ENCODE data around the gene STX18. TPM values are rescaled to one million over a fixed set of nuclear protein-coding genes. Genes with fewer than 3 reads are reported as not detected.

STX18 gene
- polyA plus RNA-seq, 10 donors, result 23.2 to 34.3 (median 31.0) TPM

DNA sequence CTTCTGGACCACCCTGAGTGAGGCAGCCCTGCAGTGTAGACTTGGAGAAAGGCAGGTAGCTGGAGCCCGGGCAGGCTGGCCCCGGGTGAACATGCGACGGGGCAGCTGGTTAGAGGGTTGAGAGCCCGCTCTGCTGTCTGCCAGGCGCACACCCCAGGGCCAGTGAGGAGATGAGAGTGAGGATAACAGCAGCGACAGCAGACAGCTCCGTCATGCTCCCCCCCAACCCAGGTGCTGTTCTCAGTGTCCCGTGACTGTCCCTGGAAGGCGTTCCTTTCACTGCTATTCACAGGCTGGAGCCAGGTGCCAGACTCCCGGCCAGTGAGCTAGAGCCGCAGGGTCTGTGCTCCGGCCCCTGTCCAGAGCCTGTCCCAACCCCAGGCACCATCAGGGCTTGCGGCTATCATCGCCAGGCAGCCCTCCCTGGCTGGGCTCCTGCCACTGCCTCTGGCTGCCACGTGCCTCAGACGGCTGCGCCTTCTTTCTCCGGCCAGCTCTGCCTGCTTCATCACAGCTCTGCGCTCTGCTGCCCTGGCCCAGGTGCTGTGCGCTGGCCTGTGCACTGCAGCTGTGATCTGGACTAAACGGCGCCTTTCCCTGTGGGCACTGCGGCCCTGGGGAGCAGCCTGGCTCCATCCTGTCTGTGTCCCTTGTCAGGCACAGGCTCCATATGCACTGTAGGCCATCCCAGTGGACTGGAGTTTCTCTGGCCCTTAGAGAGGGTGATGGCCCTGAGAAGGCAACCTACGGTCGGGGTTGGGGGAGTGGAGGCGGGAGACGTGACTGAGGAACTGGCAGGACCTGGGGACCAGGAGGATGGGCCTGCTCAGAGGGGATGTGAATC is 135.2 kb downstream of the STX18 start:
- no peak for DNase-seq

DNA sequence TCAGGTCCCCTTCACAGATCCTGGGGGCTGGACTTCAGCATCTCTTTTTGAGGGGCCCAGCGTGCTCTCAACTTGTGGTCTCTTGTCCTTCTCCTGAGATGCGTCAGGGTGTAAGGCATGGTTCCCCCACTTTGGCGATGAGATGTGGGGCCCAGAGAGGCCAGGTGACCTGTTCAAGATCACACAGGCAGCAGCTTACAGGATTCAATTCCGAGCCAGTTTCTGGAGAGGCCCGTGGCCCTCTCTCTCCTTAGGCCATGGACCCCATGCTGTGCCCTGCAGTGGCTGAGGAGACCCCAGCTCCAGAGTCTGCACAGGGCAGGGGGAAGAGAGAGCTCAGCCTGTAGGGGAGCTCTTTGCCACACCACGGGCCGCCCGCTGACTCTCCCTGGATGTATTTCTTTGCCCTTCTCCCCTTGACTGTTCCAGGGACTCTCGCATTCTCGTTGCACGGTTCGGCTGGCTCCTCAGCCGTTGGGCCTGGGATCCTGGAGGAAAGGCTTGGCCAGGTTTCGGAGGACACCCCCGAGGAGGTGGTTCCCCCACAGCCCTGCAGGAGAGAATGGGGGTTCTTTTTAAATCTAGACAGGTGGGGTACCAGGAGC is 136.4 kb downstream of the STX18 start:
- DNase-seq, result no peak

DNA sequence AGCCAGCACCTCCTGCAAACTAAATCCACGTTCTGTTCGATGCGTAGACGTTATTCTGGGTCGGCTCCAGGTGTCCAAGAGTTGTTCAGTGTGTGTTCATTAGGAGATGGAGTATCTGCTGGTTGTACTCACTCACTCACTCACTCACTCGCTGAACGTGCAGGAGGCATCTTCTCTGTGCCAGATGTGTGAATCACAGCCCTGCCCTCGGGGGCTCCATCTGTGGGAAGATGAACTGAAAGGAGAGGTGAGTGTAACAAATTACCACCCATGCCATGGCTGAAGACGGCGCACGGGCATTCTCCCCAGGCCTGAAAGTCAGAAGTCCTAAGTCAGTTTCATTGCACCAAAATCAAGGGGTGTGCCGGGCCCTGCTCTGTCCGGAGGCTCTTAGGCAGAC is 138.9 kb downstream of the STX18 start:
- no peak for DNase-seq

DNA sequence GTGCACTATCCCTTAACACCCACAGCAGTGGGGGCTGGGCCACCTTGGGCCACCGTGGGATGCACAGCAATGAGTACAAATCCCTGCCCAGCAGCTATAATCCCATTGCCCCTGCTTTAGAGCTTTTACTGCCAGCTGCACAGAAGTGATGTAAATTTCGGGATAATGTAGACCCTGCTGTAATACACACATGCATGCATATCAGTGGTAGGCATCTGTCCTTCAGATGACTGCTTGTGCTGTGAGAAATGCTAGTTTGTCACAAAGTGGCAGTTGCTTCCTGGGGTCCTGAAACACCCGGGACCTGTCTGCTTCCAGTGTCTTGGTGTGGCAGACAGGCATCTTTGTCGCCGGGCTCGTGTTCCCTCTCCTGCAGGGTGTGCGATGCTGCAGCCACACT is 140.8 kb downstream of the STX18 start:
- no peak for DNase-seq

DNA sequence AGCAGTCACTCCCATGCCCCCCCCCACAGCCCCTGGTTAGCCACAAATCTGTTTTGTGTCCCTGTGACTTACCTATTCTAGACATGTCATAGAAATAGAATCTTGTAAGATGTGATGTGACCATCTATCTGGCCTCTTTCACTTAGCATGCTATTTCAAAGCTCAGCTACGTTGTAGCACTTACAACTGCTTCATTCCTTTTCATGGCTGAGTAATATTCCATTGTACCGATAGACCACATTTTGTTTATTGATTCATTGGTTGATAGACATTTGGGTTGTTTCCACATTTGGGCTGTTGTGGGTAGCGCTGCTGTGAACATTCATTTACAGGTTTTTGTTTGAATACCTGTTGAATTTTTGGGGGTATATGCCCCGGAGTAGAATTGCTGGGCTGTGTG is 143.4 kb downstream of the STX18 start:
- no peak for DNase-seq

DNA sequence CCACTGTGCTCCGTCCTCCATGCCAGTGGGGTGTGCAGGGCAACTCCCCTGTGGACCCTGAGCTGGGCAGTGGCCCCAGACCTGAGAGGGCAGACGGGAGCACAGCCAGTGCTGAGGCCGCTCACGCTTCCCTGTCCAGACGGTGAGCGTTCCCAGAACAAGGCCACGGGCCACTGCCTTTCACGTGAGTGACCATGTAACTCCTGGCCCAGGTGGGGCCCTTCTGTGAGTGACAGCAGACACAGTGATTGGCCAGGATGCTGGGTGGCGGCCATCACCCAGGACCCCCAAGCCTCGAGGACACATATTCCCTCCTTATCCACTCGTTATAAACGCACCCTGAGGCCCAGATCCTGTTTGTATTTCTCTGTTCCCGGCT is 144.4 kb downstream of the STX18 start:
- DNase-seq, result no peak

DNA sequence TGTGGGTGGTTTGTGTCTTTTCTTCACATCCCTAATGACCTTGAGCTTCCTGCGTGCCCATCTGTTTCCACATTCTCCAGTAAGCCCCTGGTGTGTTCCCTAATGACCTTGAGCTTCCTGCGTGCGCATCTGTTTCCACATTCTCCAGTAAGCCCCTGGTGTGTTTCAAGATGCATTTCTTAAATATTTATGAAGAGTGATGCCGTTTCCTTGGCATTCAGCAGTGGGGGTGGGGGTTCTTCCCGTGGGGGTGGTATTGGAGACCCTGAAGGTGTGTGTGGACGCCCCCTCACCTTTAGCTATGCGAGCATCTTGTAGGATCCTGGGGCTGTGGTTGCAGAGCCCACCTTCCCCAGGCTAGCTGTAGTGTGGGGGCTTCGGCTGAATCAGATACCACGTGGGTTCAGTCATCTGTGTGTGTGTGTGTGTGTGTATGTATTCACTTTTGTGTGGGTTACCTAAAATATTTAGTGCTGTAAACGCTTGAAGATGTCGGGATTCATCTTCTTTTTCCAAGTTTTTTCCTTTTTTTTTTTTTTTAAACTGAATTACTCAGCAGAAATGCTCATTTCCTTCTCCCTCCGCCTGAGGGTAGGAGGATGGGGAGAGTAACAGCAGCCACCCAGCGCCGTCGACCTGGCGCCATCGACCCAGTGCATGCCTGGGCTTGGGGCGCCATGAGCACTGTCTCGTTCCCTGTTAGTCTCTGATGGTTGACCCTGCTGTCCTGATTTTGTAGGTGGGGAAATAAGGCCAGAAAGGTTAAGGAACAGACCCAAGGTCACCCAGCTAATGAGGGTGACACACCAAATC is 145.0 kb downstream of the STX18 start:
- DNase-seq, result peak in 1 of 3 donors; percentile 37

DNA sequence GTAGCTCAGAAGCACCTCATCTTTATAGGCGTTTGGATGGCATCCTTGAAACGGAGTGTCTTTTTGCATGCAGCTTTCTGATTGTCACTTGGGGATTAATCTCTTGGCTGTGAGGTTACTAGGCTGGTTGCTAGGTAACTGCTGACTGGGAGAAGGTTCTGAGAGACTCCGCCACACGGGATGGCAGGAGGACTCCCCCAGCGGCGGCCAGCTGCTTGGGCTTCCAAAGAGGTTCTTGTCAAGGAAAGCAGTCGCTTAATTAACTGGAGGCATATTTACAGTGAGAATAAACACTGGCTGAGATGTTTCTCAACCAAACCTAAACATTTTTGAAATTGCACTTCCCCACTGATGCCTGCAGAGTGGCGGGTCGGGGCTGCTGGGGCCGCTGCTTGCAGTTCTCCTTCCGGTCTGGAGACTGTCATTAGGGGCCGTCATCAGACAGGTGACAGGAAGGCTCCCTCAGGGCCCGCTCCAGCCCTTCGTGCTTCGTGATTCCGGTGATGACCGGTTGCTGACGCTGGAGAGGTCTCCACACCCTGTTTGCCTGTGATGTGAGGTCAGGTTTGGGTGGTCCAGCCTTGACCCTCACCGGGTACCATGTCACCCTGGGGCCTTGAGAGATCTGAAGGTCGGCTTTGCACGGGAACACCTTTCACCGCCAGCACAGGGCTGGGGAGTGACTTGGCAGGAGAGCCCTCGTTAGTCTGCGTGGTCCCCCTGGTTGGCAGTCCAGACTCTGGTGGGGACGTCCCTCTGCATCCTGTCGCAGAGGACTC is 145.8 kb downstream of the STX18 start:
- DNase-seq, result no peak

DNA sequence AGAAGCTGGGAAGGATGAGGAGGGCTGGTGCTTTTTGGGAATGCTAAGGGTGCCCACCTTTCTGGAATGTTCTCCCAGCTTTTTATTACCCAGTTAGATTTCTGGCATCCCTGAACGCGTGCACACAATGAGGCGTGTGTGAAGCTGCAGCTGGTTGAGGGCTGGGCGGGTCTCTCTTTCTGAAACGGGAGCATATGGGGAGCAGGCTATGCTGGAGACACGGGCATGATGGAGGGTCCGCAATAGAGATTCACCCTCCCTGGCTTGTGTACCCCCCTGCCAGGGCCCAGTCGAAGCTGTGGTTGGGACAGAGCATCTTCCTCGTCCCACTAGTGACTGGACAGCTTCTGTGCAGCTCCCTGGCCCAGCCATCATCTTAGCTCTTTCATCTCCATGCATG is 146.5 kb downstream of the STX18 start:
- DNase-seq, result no peak

DNA sequence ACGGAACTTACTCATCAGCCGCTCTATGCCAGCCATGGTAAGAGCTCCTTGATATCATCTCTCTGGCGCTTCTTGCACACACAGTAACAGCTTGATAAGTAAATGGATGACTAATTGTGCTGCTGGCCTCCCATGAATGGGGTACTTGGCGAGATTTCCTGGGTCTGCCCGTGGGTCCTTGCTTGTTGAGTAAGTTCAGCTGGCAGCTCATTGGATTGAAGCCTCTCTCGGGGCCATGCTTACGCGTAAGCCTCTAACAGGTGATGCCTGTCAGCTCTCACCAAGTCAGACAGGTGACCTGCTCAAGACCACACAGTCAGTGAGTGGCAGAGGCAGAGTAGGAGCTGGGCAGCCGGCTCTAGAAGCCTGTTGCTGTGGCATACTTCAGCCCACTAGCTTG is 147.2 kb downstream of the STX18 start:
- no peak for DNase-seq

DNA sequence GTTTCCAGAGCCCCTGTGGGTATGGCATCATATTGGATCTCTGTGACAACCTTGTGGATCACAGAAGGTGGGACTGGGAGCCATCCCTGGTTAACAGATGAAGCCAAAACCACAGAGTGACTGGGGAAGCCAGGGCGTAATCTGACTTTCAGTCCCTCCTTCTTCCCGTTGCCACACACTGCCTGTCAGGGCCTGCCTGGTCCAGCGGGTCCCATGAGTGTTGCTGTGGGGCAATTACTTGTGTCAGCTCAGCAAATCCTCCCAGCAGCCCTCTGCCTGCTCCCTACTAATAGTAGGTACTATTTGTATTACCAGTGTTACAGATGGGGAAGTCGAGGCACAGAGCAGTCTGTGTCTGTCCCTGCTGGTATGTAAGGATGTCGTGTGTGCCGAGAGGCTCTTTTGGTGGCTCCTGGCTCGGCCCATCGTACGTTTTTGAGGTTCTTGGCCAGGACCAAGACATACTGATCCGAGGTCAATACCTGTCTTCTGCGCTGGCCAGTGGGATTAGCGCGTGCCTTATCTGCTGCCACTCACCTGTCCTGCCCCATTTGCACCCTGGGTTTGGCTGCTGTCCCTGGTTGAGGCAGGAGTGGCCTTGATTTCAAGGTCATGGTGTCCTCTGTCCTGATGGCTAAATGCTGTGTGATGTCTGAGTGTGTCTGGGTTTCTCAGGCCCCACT is 149.2 kb downstream of the STX18 start:
- DNase-seq, result no peak

DNA sequence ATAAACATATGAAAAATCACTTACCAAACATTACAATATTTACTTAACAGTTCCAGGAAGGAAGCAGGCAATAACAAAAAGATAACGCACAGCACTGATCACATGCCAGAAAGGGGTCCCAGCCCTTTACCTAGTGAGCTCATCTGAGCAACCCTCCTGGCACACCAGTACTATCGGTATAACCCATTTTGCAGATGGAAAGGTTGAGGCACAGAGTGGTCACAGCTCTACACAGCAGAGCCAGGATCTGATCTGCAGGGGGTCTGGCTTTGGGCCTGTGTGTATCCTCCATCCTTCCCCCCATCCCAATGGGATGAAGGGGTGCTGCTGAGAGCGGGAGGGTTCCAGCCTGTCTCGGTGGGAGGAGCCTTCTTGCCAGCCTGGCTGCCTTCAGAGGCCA is 150.0 kb downstream of the STX18 start:
- no peak for DNase-seq

DNA sequence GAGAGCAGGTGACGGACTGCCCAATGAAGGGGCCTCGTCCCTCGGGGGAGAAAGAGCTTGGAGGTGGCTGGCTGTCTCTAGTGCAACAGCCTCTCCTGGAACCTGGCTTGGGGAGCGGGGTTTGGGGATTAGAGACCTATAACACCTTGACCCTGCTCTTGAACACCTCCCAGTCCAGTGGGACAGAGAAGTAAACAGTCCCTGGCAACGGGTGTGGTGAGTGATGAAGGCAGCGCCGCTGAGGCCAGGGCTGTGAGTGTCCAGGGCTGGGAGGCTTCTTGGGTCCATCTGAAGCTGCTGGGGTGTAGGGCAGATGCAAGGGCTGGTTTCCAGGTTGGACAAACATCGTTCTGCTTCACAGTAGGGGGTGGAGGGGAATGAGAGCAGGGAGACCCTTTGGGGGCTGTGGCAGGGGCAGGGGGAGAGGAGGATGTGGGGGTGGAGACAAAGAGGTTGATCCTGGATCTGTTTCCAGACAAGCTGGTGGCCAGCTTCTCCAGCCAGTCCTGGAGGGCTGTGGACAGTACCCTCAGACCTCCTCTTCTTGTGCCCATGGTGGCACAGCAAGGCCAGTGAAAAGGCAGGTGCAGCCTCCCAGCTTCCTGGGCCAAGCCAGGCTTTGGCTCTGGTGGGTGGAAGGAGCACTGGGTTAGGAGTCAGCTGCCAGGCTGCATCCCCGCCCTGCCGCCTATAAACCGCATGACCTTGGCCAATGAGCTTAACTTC is 151.2 kb downstream of the STX18 start:
- DNase-seq, result no peak

DNA sequence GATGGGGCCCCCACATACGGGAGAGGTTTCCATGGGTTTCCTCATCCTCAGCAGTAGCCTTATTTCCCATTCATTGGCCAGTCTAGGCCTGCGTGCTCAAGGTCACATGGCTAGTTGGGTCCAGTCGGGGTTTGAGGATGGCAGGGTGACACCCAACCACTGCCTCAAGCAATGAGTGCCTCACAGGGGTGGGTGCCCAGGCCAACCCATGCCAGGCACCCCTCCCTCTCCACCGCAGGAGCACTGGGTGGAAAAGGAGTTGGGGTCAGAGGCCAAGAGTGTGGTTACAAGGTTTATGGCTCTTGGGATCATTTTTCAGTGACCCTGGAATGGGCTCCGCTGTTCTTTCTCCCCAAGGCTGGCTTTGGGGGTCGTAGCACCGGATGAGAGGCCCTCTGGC is 151.8 kb downstream of the STX18 start:
- no peak for DNase-seq

DNA sequence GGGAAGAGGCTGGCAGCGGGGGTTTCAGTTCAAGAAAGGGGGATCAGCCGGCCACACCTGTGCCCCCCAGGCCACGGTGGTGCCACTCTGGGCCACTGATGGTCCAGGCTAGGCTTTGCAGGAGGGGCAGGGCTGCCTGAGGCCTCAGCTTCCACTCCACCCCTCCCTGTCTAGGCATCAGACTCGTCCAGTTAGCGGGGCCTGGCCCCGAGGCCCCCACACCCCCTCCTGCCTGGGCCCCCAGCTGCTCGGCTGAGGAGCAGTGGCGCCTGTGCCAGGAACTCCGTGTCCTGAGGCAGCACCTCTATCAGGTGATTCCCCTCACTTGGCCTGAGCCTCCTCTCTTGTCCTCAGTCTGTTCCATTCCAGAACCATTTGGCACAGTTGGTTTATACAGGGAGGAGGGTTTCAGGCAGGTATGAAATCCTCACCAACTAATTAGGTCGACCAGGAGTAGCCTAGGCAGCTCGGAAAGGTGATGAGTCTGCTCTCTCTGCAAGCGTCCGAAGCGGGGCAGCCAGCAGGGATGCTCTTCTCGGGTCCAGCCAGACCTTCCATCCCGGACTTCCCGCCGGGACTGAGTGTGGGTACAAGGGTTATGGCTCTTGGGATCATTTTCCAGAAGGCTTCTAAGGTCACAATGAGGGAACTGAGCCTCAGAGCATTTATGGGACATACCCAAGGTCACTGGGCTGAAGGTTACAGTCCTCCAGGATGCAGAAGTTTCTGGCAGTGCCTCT is 152.8 kb downstream of the STX18 start:
- no peak for DNase-seq

DNA sequence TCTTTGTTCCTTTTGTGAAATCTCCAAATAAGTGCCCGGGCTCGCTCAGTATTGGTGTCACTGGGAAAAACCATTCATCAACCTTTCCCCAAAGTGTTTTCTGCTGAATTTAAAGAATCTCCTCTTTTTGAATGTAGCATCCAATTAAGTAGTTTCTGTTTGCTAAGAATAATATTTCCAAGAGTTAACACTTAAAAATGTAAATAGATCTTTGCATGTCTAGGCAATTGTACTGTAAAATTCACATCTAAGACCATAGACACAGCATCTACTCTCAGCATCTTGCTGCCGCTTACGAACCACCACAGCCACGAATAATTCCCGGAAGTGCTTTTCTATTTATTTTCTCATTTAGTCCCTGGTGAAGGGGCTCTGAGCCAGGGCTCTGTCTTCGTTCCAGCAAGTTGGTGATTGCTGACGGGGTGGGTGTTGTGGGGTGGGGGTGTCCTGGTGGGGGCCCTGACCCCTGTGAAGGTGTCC is 153.5 kb downstream of the STX18 start:
- no peak for DNase-seq

DNA sequence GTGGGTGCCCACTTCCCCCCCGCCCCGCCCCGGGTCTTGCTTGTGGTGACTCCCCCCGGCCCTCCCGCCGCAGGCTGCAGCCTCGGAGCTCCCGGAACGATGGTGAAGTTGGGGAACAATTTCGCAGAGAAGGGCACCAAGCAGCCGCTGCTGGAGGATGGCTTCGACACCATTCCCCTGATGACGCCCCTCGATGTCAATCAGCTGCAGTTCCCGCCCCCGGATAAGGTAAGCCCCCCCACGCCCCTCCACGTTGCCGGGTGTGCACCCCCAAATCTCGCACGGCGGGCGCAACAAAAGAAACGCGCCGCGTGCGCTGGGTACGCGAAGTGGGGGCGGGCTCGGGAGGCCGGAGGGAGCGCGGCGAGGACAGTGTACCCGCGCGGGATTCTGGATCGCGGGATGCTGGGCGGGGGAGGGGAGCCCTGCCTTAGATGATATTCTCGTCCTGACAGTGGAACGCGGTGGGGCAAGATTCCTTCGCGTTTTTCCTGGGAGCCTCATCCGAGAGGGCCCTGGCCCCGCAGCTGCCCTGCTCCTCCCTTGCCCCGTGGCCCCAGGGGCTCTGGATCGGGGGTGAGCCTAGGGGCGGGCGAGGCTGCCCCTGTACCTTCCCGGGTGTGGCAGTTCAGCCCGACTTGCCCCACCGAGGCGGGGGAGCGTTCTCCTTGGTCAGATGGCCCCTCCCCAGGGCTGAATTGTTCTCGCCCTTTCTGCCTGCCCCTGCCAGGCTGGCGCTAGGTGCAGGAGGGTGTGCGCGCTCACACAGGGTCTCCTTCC is 154.1 kb downstream of the STX18 start:
- no peak for DNase-seq

DNA sequence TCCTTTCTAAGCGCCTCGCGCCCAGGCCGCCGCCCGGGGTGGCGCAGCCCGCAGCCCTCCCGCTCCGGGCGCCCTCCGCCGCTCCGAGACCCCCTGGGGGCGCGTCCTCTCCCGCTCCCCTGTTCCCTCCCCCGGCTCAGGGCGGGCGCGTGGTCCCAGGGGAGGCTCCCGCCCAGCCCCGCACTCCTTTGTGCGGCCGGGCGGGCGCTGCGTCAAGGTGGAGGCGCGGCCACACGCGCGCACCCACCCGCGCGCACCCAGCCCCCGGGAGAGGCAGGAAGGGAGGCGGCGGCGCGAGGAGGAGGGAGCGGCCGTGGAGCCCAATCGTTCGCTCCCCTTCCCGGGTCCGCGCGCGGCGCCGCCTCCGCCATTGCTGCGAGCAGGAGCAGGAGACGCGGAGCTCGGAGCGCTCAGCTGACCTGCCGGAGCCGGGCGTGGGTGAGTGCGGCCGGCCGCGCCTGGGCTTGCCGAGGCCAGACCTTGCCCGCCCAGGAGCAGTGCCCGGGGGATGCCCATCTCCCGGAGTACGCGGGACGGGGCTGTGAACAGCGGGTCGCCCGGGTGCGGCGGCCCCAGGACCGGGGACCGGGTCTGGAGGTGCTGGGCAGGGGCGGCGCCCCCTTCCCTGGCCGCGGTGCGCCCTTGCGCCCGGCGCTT is 155.0 kb downstream of the STX18 start, which contains the start of gene NSG1:
Gene NSG1 (plus strand): TSS at position 367 of the 657 bp plus-strand sequence. CDS start 528 bp downstream, outside the sequence.
- DNase-seq, result peak in 1 of 3 donors; percentile 62
